Thyroid gland (tissue), 4 donors: ENCODE results near the gene NDEL1.

Experiments used
- POLR2A ChIP-seq, 2 donors: fragments of 450-650 bp; IDR thresholded peaks; one replicate each; pipeline ENCODE4 v1.6.1; 2017; ENCODE audit warnings: antibody characterized with exemption in 2 of 2, mild to moderate bottlenecking in 2 of 2, moderate library complexity in 1 of 2
- TF ChIP-seq, protein P1 (sequence below), 6 experiments: fragments of 200-600 bp in 3 of 6; fragments of 450-650 bp in 3 of 6; sonication (generic) in 3 of 6; IDR thresholded peaks; one replicate each; pipeline ENCODE4 v1.5.1; 2016 to 2019; ENCODE audit warnings: antibody characterized with exemption in 6 of 6, mild to moderate bottlenecking in 2 of 6, inconsistent platforms in 1 of 6, moderate library complexity in 1 of 6

- TF ChIP-seq POLR2A (IDR thresholded peaks at IDR 0.05), result no peak
- TF ChIP-seq, protein P1, sequence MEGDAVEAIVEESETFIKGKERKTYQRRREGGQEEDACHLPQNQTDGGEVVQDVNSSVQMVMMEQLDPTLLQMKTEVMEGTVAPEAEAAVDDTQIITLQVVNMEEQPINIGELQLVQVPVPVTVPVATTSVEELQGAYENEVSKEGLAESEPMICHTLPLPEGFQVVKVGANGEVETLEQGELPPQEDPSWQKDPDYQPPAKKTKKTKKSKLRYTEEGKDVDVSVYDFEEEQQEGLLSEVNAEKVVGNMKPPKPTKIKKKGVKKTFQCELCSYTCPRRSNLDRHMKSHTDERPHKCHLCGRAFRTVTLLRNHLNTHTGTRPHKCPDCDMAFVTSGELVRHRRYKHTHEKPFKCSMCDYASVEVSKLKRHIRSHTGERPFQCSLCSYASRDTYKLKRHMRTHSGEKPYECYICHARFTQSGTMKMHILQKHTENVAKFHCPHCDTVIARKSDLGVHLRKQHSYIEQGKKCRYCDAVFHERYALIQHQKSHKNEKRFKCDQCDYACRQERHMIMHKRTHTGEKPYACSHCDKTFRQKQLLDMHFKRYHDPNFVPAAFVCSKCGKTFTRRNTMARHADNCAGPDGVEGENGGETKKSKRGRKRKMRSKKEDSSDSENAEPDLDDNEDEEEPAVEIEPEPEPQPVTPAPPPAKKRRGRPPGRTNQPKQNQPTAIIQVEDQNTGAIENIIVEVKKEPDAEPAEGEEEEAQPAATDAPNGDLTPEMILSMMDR (IDR thresholded peaks at IDR 0.05), result no peak
Observed at GRCh38 chr17:8488901-8489300, 53.2 kb downstream of the NDEL1 start.
